GM18873 (cell line): ENCODE measurements around the gene CCDC91.

Source experiments
- ATAC-seq: cut with Tn5 transposase; IDR thresholded peaks from one replicate; pipeline ENCODE4 v1.9.1; 2021; ENCODE audit warnings: mild to moderate bottlenecking, moderate library complexity, moderate number of reproducible peaks; ENCODE audit not compliant: unreplicated experiment, low FRiP score

CCDC91 gene

GRCh38 chr12:28507867-28508266, 317.6 kb downstream of the CCDC91 start:
- no peak for ATAC-seq

- ATAC-seq: no peak
These were observed 322.1 kb downstream of the CCDC91 start for GRCh38 chr12:28512406-28512805.

- ATAC-seq: no peak
These were observed 322.6 kb downstream of the CCDC91 start for GRCh38 chr12:28512876-28513275.

GRCh38 chr12:28513983-28514382, 323.7 kb downstream of the CCDC91 start:
- no peak for ATAC-seq

- ATAC-seq: no peak
These were observed 326.8 kb downstream of the CCDC91 start for GRCh38 chr12:28517101-28517500.

GRCh38 chr12:28527631-28528249, 337.5 kb downstream of the CCDC91 start:
- ATAC-seq: no peak

- ATAC-seq: no peak
These were observed 345.0 kb downstream of the CCDC91 start for GRCh38 chr12:28535216-28535615.

- ATAC-seq: no peak
These were observed 345.8 kb downstream of the CCDC91 start for GRCh38 chr12:28536088-28536487.

- no peak for ATAC-seq
These were observed 347.2 kb downstream of the CCDC91 start for GRCh38 chr12:28537474-28537873.

GRCh38 chr12:28539691-28540323, 349.6 kb downstream of the CCDC91 start:
- no peak for ATAC-seq

GRCh38 chr12:28540324-28540714, 350.1 kb downstream of the CCDC91 start:
- ATAC-seq: no peak

GRCh38 chr12:28543021-28543890, 353.0 kb downstream of the CCDC91 start:
- ATAC-seq: no peak

GRCh38 chr12:28550757-28551704, 360.8 kb downstream of the CCDC91 start:
- ATAC-seq: no peak

- no peak for ATAC-seq
These were observed 362.2 kb downstream of the CCDC91 start for GRCh38 chr12:28552251-28552970.

- ATAC-seq: no peak
These were observed 365.5 kb downstream of the CCDC91 start for GRCh38 chr12:28555748-28556147.

GRCh38 chr12:28558250-28558649, 368.0 kb downstream of the CCDC91 start:
- no peak for ATAC-seq

- no peak for ATAC-seq
These were observed 373.0 kb downstream of the CCDC91 start for GRCh38 chr12:28563286-28563685.

GRCh38 chr12:28563936-28564335, 373.7 kb downstream of the CCDC91 start:
- ATAC-seq: no peak

GRCh38 chr12:28568118-28568517, 377.9 kb downstream of the CCDC91 start:
- ATAC-seq: no peak

GRCh38 chr12:28568704-28569103, 378.4 kb downstream of the CCDC91 start:
- ATAC-seq: no peak
